ENCODE measurements around the gene SFXN5.
"Not testable (repeated sequence)": the region's sequence is repeated elsewhere in the genome, so short reads cannot be mapped to it uniquely, and the experiment has no call there.

SFXN5 gene

GRCh38 chr2:73093601-73094218, 22.2 kb upstream of the SFXN5 start:
- H3K4me1 ChIP-seq (ENCODE audit: control insufficient read depth, insufficient read depth, low read length); H3K4me3 ChIP-seq (ENCODE audit: low read depth, low read length); H3K36me3 ChIP-seq (ENCODE audit: control insufficient read depth in 2 of 2, insufficient read depth in 1 of 2, low read length in 2 of 2); H3K27ac ChIP-seq (ENCODE audit: extremely low read depth, low read depth, low read length); H3K9me3 ChIP-seq (ENCODE audit: control insufficient read depth, insufficient read depth, low read depth, low read length); POLR2A ChIA-PET: not testable (repeated sequence)
- TF ChIP-seq, protein P1, sequence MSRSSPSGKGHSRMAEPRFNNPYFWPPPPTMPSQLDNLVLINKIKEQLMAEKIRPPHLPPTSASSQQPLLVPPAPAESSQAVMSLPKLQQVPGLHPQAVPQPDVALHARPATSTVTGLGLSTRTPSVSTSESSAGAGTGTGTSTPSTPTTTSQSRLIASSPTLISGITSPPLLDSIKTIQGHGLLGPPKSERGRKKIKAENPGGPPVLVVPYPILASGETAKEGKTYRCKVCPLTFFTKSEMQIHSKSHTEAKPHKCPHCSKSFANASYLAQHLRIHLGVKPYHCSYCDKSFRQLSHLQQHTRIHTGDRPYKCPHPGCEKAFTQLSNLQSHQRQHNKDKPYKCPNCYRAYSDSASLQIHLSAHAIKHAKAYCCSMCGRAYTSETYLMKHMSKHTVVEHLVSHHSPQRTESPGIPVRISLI (tag by site-specific recombination; IDR thresholded peaks at IDR 0.05) = peak; percentile 52; the same call in 1 of the 2 replicates
- CTCF ChIA-PET = interaction anchor here (0.6 to 1.3 kb wide), 4 partner anchors 62 to 231 kb away, joined by 3 to 4 read pairs (median 3); no protein-coding TSS in a partner anchor

DNA sequence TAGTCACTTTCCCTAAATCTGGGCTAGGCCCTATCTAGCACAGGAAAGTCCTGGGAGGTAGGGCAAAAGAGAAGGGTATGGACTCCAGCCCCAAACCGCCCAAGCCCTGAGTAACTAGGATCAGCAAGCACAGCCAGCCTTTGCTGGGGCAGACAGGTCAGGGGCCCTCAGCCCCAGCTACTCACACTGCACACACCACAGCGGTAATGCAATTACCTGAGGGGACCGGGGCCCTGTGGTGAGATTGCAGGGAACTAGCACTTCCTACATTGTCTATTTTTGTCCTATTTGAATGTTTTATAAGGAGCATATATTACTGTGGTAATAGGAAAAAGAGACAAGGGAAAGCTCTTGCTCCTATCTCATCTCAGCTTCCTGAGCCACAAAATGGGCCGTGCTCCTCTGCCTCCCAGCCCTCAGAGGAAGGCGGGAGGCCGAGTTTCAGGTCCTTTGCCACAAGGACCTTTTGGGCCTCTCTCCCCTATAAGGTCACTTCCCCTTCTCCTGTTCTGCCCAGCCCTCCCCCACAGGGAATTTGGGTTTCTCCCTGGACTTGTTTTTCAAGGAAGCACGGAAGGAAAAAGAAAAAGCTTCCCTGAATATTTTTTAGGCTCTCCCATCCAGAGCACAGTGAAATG, 20.8 kb upstream of the SFXN5 start:
- peaks cover 0 to 19% of the 10 kb centered on the region in 2 experiments; a peak in 1 of 3 replicates for H3K36me3 ChIP-seq (ENCODE audit: control insufficient read depth in 2 of 2, insufficient read depth in 1 of 2, low read length in 2 of 2)
- POLR2A ChIA-PET = no interaction called here
- H3K4me3 ChIP-seq (ENCODE audit: low read depth, low read length) = no peak overlapping the region
- TF ChIP-seq ZNF670 (tag by site-specific recombination; IDR thresholded peaks at IDR 0.05; ENCODE audit: low read depth) (no peak), ZBTB21 (tag by site-specific recombination; IDR thresholded peaks at IDR 0.05) (no peak), ZNF292 (tag by site-specific recombination; IDR thresholded peaks at IDR 0.05; ENCODE audit: borderline replicate concordance, low read depth) (no peak), ZNF16 (tag by site-specific recombination; IDR thresholded peaks at IDR 0.05; ENCODE audit: low read depth) (no peak), ZNF202 (tag by site-specific recombination; IDR thresholded peaks at IDR 0.05; ENCODE audit: borderline replicate concordance) (no peak), ZNF548 (tag by site-specific recombination; IDR thresholded peaks at IDR 0.05) (no peak), ZNF2 (tag by site-specific recombination; IDR thresholded peaks at IDR 0.05) (no peak), ZNF426 (tag by site-specific recombination; IDR thresholded peaks at IDR 0.05) (no peak), BCL11A (tag by site-specific recombination; IDR thresholded peaks at IDR 0.05; ENCODE audit: low read depth) (no peak), ZNF654 (tag by site-specific recombination; IDR thresholded peaks at IDR 0.05; ENCODE audit: low read depth) (no peak), ZNF791 (tag by site-specific recombination; IDR thresholded peaks at IDR 0.05) (no peak), ZNF184 (tag by site-specific recombination; IDR thresholded peaks at IDR 0.05) (no peak), GFI1B (tag by site-specific recombination; IDR thresholded peaks at IDR 0.05) (no peak), ZNF146 (tag by site-specific recombination; IDR thresholded peaks at IDR 0.05) (no peak), ZFP41 (tag by site-specific recombination; IDR thresholded peaks at IDR 0.05; ENCODE audit: borderline replicate concordance) (no peak)
- TF ChIP-seq, protein P2, sequence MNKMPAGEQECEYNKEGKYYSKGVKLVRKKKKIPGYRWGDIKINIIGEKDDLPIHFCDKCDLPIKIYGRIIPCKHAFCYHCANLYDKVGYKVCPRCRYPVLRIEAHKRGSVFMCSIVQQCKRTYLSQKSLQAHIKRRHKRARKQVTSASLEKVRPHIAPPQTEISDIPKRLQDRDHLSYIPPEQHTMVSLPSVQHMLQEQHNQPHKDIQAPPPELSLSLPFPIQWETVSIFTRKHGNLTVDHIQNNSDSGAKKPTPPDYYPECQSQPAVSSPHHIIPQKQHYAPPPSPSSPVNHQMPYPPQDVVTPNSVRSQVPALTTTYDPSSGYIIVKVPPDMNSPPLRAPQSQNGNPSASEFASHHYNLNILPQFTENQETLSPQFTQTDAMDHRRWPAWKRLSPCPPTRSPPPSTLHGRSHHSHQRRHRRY (tag by site-specific recombination; IDR thresholded peaks at IDR 0.05) = no peak
- H3K27ac ChIP-seq (ENCODE audit: extremely low read depth, low read depth, low read length) = no peak overlapping the region
- peaks cover 4% of the 10 kb centered on the region for H3K4me1 ChIP-seq (ENCODE audit: control insufficient read depth, insufficient read depth, low read length)
- no peaks in the 10 kb centered on the region for H3K9me3 ChIP-seq (ENCODE audit: control insufficient read depth, insufficient read depth, low read depth, low read length)
- CTCF ChIA-PET = interaction anchor here (1.1 to 1.4 kb wide), 3 partner anchors 63 to 120 kb away, joined by 3 to 4 read pairs (median 4); no protein-coding TSS in a partner anchor

- Histone ChIP-seq H3K4me3 (ENCODE audit: low read depth, low read length) (no peak overlapping the region), H3K4me1 (ENCODE audit: control insufficient read depth, insufficient read depth, low read length) (peaks cover 4% of the 10 kb centered on the region), H3K27ac (ENCODE audit: extremely low read depth, low read depth, low read length) (no peak overlapping the region), H3K36me3 (ENCODE audit: control insufficient read depth in 2 of 2, insufficient read depth in 1 of 2, low read length in 2 of 2) (peaks cover 0 to 25% of the 10 kb centered on the region in 2 experiments; a peak in 1 of 3 replicates), H3K9me3 (ENCODE audit: control insufficient read depth, insufficient read depth, low read depth, low read length) (no peaks in the 10 kb centered on the region)
- CTCF ChIA-PET = interaction anchor here (1.1 to 1.4 kb wide), 2 partner anchors 64 to 121 kb away, joined by 4 read pairs; no protein-coding TSS in a partner anchor
- POLR2A ChIA-PET = no interaction called here
- no peak for TF ChIP-seq ZNF175 (tag by site-specific recombination; IDR thresholded peaks at IDR 0.05)
- TF ChIP-seq ZNF311 (tag by site-specific recombination; IDR thresholded peaks at IDR 0.05; ENCODE audit: borderline replicate concordance) = no peak
- TF ChIP-seq ZNF366 (tag by site-specific recombination; conservative IDR thresholded peaks at IDR 0.05) = no peak
- TF ChIP-seq KLF1 (tag by site-specific recombination; IDR thresholded peaks at IDR 0.05) = no peak
- TF ChIP-seq KLF9 (tag by site-specific recombination; IDR thresholded peaks at IDR 0.05; ENCODE audit: low read depth) = no peak
- TF ChIP-seq, protein P1 (tag by site-specific recombination; IDR thresholded peaks at IDR 0.05) = no peak
- no peak for TF ChIP-seq ZNF155 (tag by site-specific recombination; IDR thresholded peaks at IDR 0.05)
- no peak for TF ChIP-seq ZNF785 (tag by site-specific recombination; IDR thresholded peaks at IDR 0.05)
- TF ChIP-seq ZNF621 (tag by site-specific recombination; IDR thresholded peaks at IDR 0.05) = no peak
- TF ChIP-seq, protein P2 (tag by site-specific recombination; IDR thresholded peaks at IDR 0.05) = no peak
- no peak for TF ChIP-seq IKZF3 (tag by site-specific recombination; IDR thresholded peaks at IDR 0.05)
Observed at GRCh38 chr2:73091696-73092095, 20.2 kb upstream of the SFXN5 start.

Data from HEK293 (cell line).